NCI-H2196 (cell line): ENCODE measurements around the gene SLC10A4.

ENCODE experiments used
- DNase-seq: peaks from one replicate; lab custom pipeline; 2025; ENCODE audit not compliant: unreplicated experiment; lab: John Stamatoyannopoulos, UW

The SLC10A4 gene

DNA sequence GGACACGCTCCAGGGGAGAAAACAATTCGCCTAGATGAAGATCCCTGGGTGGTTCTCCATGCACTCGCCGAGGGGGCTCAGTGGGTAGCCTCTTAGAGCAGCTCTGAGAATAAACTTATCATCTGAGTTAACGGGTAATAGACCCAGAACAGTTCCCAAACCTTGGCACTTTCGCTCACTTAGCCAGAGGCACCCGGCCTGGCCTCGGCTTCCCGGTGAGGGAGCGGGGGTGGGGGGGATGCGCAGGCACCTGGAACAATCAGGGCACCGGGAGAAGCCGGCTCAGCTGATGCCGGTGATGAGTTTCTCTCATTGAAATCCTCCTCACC, 6.5 kb downstream of the SLC10A4 start:
- DNase-seq: no peak

DNA sequence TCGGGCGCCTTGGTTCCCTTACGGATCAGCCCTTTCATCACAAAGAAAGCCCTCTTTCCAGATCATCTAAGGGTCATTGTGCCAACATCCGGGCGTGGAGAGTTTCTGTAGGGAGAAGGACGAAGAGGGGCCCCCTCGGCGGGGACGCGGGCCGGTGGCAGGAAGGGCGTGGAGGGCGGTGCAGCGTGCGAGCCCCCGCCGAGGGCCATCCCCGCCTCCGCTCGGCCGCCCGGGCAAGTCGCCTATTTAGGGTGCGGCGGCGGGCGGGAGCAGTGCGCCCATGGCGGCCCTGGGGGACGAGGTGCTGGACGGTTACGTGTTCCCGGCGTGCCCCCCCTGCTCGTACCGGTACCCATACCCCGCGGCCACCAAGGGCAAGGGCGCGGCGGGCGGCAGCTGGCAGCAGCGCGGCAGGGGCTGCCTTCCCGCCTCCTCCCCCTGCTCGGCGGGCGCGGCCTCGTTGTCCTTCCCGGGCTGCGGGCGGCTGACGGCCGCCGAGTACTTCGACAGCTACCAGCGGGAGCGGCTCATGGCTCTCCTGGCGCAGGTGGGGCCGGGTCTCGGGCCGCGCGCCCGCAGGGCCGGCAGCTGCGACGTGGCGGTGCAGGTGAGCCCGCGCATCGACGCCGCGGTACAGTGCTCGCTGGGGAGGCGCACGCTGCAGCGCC, 7.0 kb downstream of the SLC10A4 start, which contains the start of gene ZAR1:
Gene ZAR1 (plus strand): TSS at position 241 of the 668 bp plus-strand sequence. CDS start 40 bp downstream, at position 281.
- no peak for DNase-seq

DNA sequence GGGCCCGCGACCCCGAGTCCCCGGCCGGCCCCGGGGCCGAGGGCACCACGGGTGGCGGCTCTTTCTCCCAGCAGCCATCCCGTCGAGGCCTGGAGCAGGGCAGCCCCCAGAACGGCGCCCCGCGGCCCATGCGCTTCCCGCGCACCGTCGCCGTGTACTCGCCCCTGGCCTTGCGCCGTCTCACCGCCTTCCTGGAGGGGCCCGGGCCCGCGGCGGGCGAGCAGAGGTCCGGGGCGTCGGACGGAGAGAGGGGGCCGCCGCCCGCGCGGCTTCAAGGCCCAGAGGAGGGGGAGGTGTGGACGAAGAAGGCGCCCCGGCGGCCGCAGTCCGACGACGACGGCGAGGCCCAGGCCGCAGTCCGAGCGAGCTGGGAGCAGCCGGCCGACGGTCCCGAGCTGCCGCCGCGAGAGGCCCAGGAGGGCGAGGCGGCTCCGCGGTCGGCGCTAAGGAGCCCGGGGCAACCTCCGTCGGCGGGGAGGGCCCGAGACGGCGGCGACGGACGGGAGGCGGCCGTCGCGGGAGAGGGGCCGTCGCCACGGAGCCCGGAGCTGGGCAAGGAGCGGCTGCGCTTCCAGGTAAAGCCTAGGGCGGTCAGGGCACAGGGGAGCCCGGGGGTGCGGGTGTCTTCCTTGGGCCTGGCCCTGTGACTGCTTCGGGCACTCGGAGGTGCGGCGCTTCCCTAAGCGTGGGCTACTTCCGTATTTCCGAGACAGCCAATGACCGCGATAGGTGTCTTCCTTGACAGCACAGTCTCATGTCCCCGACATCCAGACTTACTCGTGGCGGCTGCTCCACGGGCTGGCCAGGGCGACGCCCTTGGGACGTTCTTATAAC, 7.8 kb downstream of the SLC10A4 start:
- DNase-seq: no peak

DNA sequence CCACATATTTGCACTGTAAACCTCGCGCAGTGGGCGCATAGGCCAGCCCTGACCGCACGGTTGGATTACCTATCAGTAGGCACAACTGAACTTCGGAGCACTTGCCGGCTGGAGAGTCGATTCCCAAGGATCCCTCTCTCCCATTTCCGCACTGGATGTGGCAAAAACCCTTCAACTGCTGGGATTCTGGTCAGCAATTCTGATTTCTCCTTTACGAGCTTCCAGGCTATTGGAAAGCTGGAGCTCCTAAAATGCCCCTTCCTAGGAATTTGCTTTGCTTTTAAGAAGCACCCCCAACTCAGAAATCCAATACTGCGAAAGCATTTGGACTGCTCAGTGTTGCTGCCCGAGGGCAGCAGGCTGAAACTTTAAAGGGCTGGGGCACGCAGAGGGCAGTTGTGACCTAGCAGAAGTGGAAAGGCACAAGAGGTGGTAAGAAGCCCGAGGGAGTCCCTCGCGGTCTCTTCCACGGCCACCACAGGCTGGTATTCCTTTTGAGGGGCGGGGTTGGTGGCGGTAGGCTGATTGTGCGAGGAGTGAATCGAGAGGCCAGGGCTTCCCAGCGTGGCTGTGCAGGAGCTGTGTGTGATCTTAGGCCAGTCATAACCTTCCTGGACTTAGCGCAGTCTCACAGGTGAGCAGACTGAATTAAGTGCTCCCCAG, 8.5 kb downstream of the SLC10A4 start:
- DNase-seq: no peak

DNA sequence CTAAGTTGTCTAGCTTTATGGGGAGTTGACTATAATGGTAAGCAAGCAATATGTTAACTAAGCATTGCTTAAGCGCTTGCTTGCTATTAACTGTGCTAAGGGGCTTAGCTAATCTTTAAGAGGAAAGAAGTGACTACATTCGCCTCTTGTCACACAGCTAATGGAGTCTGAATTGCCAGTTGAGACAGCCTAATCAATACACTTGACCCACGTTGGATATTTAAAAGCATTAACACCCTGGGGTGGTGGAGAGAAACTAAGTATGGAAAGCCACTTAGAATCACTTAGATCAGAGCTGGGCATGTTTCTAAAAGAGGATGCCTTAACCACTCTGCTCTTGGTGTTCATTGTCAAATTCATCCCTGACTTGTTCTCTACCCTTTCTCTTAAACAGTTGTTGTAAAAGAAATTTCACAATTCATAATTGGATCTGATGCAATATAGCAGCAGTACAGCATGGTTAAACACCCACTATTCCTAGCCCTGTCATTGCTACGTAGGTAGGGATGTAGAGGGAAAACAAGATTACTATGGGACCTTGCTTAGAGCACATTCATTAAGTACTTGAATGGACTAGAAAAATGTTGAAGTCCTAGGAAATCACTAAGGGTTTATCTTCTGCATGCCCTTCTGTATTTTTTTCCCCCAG, 10.4 kb downstream of the SLC10A4 start:
- DNase-seq: no peak

DNA sequence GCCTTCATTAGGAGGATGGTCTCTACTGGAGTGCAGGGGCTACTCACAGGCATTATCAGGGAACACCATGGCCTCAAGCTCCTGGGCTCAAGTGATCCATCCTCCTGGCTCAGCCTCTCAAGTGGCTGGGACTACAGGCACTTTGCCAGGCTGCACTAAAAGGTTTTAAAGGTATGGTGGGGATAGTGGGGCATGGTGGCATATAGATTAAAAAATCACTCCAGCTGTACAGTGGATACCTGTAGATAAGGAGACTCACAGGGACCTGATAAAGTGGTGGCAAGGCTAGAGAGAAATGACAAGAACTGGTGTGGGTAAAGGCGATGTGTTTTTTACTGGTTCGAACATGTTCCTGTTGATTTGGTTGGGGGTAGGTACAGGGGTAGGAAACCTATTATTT, 12.8 kb downstream of the SLC10A4 start:
- DNase-seq: no peak

DNA sequence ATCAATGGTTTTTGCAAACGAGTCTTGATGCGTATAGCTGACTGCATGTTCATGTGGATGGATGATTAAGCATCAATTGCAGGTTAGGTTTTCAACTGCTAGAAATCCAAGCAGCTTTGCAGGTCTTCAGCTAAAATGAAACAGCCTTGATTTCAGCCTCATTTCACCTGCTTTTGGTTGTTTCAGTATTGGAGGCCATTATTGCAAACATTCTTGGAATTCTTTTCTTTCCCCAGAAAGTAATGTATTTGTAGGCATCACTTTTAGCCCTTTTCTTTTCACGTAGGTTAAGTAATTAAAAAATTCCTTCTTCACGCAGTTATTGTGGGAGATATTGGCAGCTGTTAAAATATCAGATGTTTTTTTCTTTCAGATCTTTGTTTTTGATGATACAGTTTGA, 15.8 kb downstream of the SLC10A4 start:
- no peak for DNase-seq

DNA sequence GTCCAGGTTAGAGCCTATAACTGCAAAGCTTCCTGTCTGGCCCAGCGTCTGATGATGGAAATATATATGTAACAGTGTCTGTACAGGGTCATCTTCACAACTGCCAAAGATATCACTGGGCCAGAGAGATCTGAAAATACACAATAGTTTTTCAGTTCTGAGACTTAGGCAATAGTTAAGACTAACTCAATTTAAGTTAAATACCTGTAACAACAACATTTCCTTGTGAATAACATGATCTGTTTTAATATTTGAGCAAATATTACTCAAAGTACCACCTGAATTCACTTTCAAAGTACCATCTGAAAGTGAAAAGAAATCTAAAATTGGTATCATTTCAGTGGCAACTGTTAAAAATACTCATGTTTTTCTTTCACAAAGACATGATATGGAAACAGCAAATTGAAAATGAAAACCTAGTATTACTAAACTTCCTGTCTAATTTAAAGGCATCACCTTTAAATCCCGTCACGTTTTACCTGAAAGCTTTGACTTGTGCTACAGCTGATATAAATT, 16.5 kb downstream of the SLC10A4 start:
- DNase-seq: no peak

DNA sequence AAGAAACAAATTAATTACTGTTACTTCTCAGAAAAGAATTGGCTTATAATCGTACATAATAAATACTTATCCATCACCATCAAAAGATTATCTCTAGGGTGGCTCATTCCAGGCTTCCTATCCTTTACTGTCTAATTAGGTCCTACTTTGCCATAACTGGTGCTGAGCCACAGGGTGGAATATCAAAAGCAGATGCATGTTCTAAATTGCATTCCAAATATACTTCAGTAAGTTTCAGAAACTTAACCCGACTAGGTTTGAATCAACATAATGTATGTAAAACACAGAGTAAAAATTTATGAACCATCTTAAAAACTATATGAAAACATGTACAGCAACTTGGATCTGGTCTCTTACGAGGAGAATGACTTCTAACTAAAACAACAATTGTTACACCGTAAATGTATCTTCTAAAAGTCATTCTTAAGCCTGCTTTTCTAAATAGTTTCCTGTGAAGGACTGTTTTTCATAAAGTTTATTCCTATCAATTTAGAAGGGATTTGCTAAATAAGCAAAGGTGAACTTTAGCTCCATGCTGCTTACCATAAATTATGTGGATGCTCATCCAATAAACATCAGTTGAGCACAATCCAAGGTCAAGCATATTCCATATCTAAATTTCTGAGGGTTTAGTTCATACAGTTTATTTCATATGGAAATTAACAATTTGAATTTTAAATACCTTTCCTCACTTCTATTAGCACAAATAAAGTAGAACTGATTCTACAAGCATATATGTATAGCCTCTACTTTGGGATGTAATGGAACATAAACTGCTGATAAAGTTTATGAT, 20.3 kb downstream of the SLC10A4 start:
- DNase-seq: no peak

DNA sequence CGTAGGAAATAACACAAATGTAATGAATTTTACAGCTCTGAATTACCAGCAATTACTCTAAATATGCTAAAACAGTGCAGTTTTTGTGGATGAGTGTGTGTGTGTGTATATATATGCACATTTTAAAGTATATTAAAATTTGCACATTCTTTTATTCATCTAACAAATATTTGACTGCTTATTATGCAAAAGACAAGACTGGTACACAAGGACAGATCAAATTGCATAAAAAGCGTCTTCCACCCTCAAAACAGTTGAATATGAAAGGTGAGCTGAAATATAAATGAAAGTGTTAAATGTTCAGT, 20.8 kb downstream of the SLC10A4 start:
- DNase-seq: no peak

DNA sequence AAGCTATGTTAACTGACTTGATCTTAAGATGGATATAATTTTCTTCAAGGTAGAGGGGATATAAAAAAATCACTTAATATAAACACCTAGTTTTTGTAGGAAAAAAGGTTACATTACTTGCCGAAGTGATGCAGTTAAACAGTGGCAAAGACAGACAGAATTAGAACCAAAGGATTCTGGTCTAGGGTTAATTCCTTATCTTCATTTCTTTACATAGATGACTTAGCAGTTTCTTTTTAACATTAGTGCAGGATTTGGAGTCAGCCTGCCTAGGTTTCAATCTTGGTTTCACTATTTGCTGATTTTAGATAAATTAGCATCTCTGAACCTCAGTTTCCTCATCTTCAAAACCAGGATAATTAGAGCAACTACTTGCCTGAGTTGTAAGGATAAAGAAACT, 21.2 kb downstream of the SLC10A4 start:
- DNase-seq: no peak

DNA sequence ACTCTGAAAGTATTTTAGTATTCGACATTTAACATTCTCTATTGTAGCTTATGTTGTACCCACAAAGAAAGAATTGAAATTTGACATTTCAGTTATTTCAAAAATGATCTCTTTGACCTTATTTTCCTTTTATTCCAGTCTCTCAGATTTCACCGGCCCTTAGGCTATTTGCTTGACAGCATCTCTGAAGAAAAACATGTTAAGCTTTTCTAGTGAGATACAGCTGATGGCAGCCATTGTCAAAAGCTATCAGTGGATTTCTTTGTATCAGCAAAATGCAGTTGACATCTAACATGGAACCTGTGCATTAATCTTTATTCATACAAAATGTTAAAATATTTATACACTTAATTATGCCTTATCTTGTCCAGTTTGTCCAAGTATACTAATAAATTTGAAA, 23.6 kb downstream of the SLC10A4 start:
- DNase-seq: no peak

DNA sequence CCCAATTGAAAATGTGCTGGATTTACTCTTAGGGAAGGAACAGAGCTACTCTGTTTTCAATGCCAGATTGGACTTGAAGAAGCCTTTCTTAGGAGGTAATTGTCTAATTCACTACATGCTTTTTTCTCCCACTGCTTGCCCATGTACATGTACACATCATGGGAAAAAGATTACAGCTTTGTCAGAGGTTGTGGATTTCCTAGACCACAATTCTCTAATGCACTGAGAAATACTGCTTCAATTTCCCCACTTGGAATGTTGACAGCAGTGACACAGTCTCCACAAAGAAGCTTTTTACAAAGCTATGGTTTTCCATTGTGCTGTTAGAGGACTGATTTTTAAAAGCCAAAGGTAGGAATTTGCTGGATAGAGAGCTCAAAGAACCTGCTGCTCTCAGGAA, 26.4 kb downstream of the SLC10A4 start:
- DNase-seq: no peak

DNA sequence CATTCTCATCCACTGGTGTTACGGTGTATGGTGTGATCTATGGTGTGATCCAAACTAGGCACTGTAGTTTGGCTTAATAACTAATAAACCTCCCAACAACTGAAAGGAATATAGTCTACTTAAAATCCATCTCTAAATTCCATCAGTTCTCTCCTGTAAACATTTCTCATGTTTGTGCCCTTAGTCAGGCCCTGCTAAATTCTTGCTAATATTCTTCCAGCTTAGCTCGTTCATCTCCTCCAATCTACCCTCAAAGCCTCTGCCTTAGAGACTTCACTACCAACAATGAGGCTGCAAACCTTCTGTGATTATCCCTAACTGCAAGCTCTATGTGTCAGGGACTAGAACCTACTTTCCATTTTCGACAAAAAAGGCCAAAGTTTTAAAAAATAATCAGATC, 35.0 kb downstream of the SLC10A4 start:
- DNase-seq: no peak

DNA sequence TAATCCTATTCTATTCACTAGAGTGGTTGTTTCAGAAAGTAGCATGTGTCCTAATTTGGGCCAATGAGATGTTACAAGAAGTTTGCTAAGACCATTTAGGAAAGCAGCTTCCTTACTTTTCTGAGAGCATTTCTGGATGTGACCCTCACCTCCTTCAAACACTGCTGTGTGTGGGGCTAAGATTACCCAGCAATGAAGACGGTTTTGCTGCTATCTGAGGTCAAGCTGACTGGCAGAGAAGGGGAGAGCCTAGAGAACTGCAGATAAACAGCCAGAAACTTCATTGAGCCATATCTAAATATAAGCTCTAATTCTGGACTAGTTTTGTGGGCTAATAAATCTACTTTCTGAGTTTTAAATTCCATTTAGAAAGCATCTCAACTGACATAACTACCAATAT, 43.3 kb downstream of the SLC10A4 start:
- DNase-seq: no peak

DNA sequence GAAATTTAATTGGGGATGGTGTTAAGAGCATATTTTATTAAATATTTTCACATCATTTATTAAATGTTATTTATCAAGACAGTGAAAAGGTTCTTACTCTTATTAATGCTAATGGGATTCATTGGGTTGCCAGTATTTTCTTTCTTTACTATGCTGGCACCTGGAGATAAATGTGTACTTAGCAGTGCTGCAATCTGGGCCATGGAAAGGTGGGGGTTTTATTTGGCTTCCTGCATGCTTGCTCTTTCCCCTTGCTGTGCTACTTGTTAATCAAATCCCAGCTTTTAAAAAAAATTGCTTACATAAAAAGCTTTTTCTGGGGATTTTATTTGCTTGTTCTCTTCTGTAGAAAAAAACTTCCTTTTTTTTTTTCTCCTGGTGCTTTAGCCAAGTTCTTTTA, 55.2 kb downstream of the SLC10A4 start:
- DNase-seq: no peak
